Stimulated activated CD8-positive, alpha-beta memory T cell treated with anti-CD3 and anti-CD28 coated beads, Interleukin-15, amount 100 ng/mL, for 1 hour (primary cell): ENCODE measurements around the gene KLK15.

Experiments
- DNase-seq: peaks from one replicate; pipeline ENCODE4 v3.0.0-alpha.2; 2020; ENCODE audit warnings: low read depth

KLK15 gene, protein sequence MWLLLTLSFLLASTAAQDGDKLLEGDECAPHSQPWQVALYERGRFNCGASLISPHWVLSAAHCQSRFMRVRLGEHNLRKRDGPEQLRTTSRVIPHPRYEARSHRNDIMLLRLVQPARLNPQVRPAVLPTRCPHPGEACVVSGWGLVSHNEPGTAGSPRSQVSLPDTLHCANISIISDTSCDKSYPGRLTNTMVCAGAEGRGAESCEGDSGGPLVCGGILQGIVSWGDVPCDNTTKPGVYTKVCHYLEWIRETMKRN

DNA sequence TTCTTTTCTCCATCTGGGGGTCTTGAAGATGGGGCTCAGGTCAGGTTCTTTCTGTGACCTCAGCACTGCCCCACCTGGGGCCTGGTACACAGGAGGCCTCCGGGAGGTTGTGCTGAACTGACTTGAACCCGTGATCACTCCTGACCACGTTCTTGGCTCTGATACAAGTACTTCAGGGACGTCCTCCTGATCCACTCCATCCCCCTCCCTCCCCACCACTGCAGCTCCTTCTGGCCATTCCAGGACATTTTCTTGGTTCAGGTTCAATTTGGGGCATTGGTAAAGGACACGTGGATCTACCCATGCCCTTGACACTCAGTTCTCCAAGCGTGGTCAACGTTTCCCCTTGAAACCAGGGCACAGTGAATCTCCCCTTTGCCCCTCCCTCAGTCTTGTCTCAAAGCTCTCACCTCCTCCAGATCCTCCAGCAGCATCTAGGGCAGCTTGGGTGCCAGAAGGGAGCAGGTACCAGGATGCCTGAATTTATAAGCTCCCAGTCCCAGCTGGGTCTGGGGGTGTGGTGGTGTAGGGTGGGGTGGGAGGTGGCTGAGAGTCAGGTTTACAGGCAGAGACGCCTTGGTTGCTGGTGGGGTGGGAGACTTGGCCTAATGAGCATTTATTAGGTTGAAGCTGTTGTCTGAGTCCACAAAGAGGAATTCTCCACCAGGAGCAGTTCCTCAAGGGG lies at the start of gene KLK15:
Gene KLK15 (minus strand): TSS at position 458 of the 685 bp plus-strand sequence. CDS start 2,082 bp downstream, outside the sequence.
- DNase-seq = no peak

DNA sequence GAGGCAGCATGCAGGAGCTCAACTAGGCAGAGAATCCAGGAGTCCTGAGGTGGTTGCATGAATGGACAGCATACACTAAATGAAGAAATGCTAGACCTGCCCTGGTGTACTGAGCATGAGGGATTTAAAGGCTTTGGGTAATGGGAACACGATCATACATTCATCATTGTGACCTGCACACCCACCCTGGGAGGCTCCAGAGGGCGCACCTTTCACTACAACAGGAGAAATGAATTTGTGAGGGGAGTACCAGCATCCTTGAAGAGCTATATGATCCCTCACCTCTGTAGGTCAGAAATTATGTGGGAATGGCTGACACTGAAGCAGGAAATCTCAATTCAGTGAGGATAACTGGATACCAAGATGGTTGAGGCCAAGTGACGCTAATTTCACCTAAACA lies 48.8 kb upstream of the KLK15 start:
- DNase-seq = no peak

DNA sequence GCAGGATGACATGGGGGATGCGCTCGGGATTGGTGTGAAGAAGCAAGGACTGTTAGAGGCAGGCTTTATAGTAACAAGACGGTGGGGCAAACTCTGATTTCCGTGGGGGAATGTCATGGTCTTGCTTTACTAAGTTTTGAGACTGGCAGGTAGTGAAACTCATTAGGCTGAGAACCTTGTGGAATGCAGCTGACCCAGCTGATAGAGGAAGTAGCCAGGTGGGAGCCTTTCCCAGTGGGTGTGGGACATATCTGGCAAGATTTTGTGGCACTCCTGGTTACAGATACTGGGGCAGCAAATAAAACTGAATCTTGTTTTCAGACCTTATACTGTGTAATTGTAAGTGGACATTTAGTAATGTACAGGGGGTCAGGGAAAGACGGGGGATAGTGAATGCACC lies 46.9 kb upstream of the KLK15 start:
- DNase-seq = no peak

DNA sequence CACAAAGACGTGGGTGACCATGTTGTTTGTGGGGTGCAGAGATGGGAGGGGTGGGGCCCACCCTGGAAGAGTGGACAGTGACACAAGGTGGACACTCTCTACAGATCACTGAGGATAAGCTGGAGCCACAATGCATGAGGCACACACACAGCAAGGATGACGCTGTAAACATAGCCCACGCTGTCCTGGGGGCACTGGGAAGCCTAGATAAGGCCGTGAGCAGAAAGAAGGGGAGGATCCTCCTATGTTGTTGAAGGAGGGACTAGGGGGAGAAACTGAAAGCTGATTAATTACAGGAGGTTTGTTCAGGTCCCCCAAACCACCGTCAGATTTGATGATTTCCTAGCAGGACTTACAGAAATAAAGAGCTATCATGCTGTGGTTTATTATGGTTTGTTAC lies 45.5 kb upstream of the KLK15 start:
- no peak for DNase-seq

DNA sequence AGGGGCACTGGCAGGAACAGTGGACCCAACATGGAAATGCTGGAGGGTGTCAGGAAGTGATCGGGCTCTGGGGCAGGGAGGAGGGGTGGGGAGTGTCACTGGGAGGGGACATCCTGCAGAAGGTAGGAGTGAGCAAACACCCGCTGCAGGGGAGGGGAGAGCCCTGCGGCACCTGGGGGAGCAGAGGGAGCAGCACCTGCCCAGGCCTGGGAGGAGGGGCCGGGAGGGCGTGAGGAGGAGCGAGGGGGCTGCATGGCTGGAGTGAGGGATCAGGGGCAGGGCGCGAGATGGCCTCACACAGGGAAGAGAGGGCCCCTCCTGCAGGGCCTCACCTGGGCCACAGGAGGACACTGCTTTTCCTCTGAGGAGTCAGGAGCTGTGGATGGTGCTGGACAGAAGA lies 44.0 kb upstream of the KLK15 start:
- no peak for DNase-seq

DNA sequence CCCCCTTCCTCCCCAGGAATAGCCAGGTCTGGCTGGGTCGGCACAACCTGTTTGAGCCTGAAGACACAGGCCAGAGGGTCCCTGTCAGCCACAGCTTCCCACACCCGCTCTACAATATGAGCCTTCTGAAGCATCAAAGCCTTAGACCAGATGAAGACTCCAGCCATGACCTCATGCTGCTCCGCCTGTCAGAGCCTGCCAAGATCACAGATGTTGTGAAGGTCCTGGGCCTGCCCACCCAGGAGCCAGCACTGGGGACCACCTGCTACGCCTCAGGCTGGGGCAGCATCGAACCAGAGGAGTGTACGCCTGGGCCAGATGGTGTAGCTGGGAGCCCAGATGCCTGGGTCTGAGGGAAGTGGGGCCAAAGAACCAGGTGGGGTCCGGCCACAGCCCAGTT lies 43.1 kb upstream of the KLK15 start:
- no peak for DNase-seq

DNA sequence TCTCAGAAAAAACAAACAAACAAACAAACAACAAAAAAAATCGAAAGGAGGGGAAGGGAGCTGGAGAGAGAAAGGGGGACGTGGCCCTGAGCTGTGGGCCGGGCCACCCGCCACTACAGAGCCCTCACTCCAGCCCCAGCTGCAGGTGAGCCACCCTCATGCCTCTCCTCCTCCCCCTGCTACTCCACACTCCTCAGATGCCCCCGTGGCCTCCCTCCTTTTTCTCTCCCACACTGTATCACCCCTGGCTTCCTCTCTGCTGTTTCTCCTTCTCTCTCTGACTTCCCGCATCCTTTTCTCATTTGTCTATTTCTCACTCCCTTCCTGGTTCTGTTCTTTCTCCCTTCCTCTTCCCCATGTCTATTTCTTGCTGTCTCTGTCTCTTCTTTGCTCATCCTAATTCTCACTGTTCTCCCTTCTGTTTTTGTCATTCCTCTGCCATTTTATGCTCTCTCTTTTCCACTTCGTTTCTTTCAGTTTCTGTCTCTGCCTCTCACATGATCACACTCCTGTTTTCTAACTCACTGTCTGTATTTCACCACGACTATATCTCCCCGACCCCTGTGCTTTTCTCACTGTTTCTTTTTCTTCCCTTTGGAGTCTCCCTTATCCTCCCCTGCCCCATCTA lies 42.5 kb upstream of the KLK15 start:
- no peak for DNase-seq

DNA sequence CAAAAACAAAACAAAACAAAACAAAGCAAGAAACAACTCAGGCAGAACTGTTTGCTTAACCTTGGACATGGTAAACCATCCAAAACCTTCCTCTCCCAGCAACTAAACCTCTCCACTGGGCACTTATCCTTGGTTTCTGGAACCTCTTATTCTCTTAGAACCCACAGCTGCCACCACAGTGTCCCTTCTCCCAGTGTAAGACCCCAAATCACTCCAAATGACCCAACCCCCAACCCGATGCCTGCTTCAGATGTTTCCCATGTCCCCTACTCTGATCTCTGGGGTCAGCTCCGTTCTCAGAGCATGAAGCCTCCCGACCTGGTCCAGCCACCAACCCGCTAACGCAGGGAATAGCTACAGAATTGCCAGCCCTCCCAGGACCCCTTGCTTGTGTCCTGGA lies 40.8 kb upstream of the KLK15 start:
- DNase-seq = no peak

DNA sequence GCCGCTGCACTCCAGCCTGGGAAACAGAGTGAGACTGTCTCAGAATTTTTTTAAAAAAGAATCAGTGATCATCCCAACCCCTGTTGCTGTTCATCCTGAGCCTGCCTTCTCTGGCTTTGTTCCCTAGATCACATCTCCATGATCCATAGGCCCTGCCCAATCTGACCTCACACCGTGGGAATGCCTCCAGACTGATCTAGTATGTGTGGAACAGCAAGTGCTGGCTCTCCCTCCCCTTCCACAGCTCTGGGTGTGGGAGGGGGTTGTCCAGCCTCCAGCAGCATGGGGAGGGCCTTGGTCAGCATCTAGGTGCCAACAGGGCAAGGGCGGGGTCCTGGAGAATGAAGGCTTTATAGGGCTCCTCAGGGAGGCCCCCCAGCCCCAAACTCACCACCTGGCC lies 39.7 kb upstream of the KLK15 start, which contains the start of gene KLK2:
Gene KLK2 (plus strand): TSS at position 384 of the 400 bp plus-strand sequence. CDS start 35 bp downstream, outside the sequence.
- no peak for DNase-seq

DNA sequence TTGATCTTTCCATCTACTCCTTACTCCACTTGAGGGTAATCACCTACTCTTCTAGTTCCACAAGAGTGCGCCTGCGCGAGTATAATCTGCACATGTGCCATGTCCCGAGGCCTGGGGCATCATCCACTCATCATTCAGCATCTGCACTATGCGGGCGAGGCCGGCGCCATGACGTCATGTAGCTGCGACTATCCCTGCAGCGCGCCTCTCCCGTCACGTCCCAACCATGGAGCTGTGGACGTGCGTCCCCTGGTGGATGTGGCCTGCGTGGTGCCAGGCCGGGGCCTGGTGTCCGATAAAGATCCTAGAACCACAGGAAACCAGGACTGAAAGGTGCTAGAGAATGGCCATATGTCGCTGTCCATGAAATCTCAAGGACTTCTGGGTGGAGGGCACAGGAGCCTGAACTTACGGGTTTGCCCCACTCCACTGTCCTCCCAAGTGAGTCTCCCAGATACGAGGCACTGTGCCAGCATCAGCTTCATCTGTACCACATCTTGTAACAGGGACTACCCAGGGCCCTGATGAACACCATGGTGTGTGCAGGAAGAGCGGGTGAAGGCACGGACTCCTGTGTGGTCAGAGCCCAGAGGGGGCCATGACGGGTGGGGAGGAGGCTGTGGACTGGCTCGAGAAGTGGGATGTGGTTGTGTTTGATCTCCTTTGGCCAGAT lies 37.2 kb upstream of the KLK15 start:
- DNase-seq = no peak

DNA sequence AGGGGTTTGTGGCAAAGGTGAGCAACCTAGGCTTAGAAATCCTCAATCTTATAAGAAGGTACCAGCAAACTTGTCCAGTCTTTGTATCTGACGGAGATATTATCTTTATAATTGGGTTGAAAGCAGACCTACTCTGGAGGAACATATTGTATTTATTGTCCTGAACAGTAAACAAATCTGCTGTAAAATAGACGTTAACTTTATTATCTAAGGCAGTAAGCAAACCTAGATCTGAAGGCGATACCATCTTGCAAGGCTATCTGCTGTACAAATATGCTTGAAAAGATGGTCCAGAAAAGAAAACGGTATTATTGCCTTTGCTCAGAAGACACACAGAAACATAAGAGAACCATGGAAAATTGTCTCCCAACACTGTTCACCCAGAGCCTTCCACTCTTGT lies 36.1 kb upstream of the KLK15 start:
- DNase-seq = no peak

DNA sequence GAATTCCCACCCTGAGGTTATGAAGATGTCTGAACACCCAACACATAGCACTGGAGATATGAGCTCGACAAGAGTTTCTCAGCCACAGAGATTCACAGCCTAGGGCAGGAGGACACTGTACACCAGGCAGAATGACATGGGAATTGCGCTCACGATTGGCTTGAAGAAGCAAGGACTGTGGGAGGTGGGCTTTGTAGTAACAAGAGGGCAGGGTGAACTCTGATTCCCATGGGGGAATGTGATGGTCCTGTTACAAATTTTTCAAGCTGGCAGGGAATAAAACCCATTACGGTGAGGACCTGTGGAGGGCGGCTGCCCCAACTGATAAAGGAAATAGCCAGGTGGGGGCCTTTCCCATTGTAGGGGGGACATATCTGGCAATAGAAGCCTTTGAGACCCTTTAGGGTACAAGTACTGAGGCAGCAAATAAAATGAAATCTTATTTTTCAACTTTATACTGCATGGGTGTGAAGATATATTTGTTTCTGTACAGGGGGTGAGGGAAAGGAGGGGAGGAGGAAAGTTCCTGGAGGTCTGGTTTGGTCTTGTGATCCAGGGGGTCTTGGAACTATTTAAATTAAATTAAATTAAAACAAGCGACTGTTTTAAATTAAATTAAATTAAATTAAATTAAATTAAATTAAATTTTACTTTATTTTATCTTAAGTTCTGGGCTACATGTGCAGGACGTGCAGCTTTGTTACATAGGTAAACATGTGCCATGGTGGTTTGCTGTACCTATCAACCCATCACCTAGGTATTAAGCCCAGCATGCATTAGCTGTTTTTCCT lies 28.3 kb upstream of the KLK15 start:
- no peak for DNase-seq

DNA sequence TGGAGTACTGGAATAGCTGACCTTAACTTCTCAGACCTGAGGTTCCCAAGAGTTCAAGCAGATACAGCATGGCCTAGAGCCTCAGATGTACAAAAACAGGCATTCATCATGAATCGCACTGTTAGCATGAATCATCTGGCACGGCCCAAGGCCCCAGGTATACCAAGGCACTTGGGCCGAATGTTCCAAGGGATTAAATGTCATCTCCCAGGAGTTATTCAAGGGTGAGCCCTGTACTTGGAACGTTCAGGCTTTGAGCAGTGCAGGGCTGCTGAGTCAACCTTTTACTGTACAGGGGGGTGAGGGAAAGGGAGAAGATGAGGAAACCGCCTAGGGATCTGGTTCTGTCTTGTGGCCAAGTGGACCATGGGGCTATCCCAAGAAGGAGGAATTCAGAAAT lies 27.6 kb upstream of the KLK15 start:
- DNase-seq = no peak

DNA sequence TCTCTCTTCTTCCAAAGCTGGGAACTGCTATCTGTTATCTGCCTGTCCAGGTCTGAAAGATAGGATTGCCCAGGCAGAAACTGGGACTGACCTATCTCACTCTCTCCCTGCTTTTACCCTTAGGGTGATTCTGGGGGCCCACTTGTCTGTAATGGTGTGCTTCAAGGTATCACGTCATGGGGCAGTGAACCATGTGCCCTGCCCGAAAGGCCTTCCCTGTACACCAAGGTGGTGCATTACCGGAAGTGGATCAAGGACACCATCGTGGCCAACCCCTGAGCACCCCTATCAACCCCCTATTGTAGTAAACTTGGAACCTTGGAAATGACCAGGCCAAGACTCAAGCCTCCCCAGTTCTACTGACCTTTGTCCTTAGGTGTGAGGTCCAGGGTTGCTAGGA lies 26.5 kb upstream of the KLK15 start:
- DNase-seq = no peak

DNA sequence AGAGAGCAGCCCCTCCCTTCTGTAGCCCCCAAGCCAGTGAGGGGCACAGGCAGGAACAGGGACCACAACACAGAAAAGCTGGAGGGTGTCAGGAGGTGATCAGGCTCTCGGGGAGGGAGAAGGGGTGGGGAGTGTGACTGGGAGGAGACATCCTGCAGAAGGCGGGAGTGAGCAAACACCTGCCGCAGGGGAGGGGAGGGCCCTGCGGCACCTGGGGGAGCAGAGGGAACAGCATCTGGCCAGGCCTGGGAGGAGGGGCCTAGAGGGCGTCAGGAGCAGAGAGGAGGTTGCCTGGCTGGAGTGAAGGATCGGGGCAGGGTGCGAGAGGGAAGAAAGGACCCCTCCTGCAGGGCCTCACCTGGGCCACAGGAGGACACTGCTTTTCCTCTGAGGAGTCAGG lies 25.5 kb upstream of the KLK15 start:
- no peak for DNase-seq

DNA sequence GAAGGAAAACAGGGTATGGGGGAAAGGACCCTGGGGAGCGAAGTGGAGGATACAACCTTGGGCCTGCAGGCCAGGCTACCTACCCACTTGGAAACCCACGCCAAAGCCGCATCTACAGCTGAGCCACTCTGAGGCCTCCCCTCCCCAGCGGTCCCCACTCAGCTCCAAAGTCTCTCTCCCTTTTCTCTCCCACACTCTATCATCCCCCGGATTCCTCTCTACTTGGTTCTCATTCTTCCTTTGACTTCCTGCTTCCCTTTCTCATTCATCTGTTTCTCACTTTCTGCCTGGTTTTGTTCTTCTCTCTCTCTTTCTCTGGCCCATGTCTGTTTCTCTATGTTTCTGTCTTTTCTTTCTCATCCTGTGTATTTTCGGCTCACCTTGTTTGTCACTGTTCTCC lies 24.0 kb upstream of the KLK15 start:
- DNase-seq = no peak

DNA sequence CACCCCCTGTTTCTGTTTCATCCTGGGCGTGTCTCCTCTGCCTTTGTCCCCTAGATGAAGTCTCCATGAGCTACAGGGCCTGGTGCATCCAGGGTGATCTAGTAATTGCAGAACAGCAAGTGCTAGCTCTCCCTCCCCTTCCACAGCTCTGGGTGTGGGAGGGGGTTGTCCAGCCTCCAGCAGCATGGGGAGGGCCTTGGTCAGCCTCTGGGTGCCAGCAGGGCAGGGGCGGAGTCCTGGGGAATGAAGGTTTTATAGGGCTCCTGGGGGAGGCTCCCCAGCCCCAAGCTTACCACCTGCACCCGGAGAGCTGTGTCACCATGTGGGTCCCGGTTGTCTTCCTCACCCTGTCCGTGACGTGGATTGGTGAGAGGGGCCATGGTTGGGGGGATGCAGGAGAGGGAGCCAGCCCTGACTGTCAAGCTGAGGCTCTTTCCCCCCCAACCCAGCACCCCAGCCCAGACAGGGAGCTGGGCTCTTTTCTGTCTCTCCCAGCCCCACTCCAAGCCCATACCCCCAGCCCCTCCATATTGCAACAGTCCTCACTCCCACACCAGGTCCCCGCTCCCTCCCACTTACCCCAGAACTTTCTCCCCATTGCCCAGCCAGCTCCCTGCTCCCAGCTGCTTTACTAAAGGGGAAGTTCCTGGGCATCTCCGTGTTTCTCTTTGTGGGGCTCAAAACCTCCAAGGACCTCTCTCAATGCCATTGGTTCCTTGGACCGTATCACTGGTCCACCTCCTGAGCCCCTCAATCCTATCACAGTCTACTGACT lies 21.4 kb upstream of the KLK15 start, which contains the start of gene KLK3:
Gene KLK3 (plus strand): TSS at position 280 of the 775 bp plus-strand sequence. CDS start 41 bp downstream, at position 321.
- no peak for DNase-seq

DNA sequence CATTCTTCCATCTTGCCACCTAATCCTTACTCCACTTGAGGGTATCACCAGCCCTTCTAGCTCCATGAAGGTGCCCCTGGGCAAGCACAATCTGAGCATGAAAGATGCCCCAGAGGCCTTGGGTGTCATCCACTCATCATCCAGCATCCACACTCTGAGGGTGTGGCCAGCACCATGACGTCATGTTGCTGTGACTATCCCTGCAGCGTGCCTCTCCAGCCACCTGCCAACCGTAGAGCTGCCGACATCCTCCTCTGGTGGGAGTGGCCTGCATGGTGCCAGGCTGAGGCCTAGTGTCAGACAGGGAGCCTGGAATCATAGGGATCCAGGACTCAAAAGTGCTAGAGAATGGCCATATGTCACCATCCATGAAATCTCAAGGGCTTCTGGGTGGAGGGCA lies 18.2 kb upstream of the KLK15 start:
- DNase-seq = no peak

DNA sequence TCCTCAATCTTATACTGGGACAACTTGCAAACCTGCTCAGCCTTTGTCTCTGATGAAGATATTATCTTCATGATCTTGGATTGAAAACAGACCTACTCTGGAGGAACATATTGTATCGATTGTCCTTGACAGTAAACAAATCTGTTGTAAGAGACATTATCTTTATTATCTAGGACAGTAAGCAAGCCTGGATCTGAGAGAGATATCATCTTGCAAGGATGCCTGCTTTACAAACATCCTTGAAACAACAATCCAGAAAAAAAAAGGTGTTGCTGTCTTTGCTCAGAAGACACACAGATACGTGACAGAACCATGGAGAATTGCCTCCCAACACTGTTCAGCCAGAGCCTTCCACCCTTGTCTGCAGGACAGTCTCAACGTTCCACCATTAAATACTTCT lies 17.4 kb upstream of the KLK15 start:
- no peak for DNase-seq

DNA sequence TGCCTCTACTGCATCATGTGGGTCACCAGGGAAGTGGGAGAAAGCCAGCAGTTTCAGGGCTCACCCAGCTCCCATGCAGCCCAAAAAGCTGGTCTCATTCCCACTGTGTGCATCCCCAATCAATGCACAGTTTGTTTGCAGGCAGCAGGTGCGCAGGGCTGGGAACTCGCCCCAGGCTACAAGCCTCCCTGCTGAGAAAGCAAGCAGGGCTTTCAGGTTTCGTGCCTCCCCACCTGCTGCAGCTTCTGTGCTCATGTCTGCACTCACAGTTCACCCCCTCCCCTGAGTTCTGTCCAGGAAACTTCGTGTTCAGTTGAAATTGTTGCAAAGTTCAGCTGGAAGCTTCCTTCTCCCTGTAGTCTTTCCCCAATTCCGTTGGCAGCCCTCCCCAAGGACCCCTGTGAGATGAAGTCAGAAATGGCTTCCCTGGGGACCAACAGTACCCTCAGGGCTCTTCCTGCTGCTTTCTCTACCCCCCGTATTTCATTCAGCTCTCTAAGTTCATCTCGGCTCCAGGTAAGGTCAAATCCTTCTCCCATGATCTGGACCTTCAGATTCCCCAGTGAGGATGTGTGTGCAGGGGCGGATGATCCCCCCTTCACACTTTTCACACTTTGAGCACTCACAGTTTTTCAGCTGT lies 11.0 kb upstream of the KLK15 start:
- DNase-seq = no peak
